Activated naive CD4-positive, alpha-beta T cell treated with anti-CD3 and anti-CD28 coated beads for 36 hours (primary cell): ENCODE results near the gene ADAM11. TPM values are rescaled to one million over a fixed set of nuclear protein-coding genes. Genes with fewer than 3 reads are reported as not detected.
"Not testable (repeated sequence)": the region's sequence is repeated elsewhere in the genome, so short reads cannot be mapped to it uniquely, and the experiment has no call there.

ENCODE experiments used
- CTCF ChIA-PET: fragments of 350-600 bp; sonication (Branson Sonifier 250); formaldehyde crosslinking; loops from one replicate; lab custom pipeline; 2021; ENCODE audit warnings: antibody characterized with exemption; lab: Charles Lee
- DNase-seq: peaks from one replicate; pipeline ENCODE4 v3.0.0-alpha.2; 2020
- H3K27ac Mint-ChIP-seq: one replicate; pipeline ENCODE4 v1.8.0; 2021; ENCODE audit warnings: mild to moderate bottlenecking, mixed read lengths
- H3K27me3 Mint-ChIP-seq: one replicate; pipeline ENCODE4 v1.8.0; 2021; ENCODE audit warnings: low read depth, mixed read lengths
- H3K36me3 Mint-ChIP-seq: one replicate; pipeline ENCODE4 v1.8.0; 2021; ENCODE audit warnings: low read depth, mixed read lengths
- H3K4me1 Mint-ChIP-seq: one replicate; pipeline ENCODE4 v1.8.0; 2021; ENCODE audit warnings: low read depth, mixed read lengths
- H3K4me3 Mint-ChIP-seq: one replicate; pipeline ENCODE4 v1.8.0; 2021; ENCODE audit warnings: mild to moderate bottlenecking, moderate library complexity, mixed read lengths
- H3K9me3 Mint-ChIP-seq: one replicate; pipeline ENCODE4 v1.8.0; 2021; ENCODE audit warnings: mixed read lengths
- intact Hi-C: fragments of 100-400 bp; cut with micrococcal nuclease; formaldehyde crosslinking; loops from one replicate; pipeline ENCODE4 v1.15.1; 2023
- total RNA-seq, 2 experiments: library from RNA; stranded (reverse); gene quantifications; one replicate each; pipeline ENCODE4 v1.2.3, GENCODE V29; 2021

ADAM11 gene
- total RNA-seq, 2 experiments from 2014 or later: 0.17 to 0.57 TPM

- intact Hi-C loops: no loop called here
- CTCF ChIA-PET: no interaction called here
- Mint-ChIP-seq H3K27ac (no peak overlapping the region), H3K4me1 (no peaks in the 10 kb centered on the region), H3K27me3 (peaks cover 2% of the 10 kb centered on the region), H3K9me3 (no peaks in the 10 kb centered on the region), H3K4me3 (no peak overlapping the region), H3K36me3 (peaks cover 16% of the 10 kb centered on the region)
- no peak for DNase-seq
These were observed 9.5 kb upstream of the ADAM11 start for GRCh38 chr17:44749076-44749979.

DNA sequence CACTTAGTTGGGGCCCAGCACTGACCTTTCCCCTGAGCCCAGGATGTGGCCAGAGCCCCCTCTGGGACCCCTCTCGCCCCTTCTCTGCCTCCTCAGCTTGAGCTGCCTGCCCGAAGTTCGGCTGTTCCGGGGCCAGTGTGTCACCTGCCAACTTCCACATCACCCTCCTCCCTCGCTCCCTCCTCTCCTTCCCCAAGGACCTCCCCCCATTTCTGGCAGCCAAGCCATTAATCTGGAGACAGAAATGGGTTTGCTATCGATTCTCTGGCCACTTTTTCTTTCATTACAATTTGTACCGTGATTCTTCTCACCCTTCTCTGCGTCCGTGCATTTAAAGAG is 8.8 kb upstream of the ADAM11 start:
- Mint-ChIP-seq H3K9me3 (no peaks in the 10 kb centered on the region), H3K27me3 (peaks cover 2% of the 10 kb centered on the region), H3K4me1 (no peaks in the 10 kb centered on the region), H3K36me3 (peaks cover 16% of the 10 kb centered on the region), H3K4me3 (no peak overlapping the region), H3K27ac (no peak overlapping the region)
- no peak for DNase-seq
- CTCF ChIA-PET: no interaction called here
- intact Hi-C loops: no loop called here

- H3K27ac Mint-ChIP-seq: no peak overlapping the region
- peaks cover 16% of the 10 kb centered on the region for H3K36me3 Mint-ChIP-seq
- DNase-seq: no peak
- peaks cover 2% of the 10 kb centered on the region for H3K27me3 Mint-ChIP-seq
- H3K4me1 Mint-ChIP-seq: no peaks in the 10 kb centered on the region
- H3K4me3 Mint-ChIP-seq: no peak overlapping the region
- H3K9me3 Mint-ChIP-seq: no peaks in the 10 kb centered on the region
- CTCF ChIA-PET: no interaction called here
- intact Hi-C loops: no loop called here
These were observed 7.5 kb upstream of the ADAM11 start for GRCh38 chr17:44751331-44751730.

DNA sequence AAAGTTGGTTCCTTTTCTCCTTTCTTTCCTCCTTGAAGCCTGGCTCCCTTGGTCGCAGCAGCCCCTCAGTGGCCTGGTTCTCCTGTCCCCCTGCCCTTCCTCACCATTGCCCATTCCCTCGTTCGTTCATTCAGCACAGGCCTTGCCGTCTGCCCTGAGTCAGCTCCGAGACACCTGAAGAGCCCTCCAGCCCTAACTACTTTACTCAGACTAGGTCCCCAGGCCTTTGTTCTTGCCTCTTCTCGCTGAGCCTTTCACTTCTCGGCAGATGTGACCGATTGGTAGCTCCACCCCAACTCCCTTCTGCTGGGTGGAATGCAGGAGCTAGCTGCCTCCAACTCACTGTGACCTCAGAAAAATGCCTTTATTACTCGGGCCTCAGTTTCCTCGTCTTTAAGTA is 7.0 kb upstream of the ADAM11 start:
- Mint-ChIP-seq H3K9me3 (no peaks in the 10 kb centered on the region), H3K4me3 (no peak overlapping the region), H3K4me1 (no peaks in the 10 kb centered on the region), H3K36me3 (peaks cover 16% of the 10 kb centered on the region), H3K27me3 (peaks cover 2% of the 10 kb centered on the region), H3K27ac (no peak overlapping the region)
- CTCF ChIA-PET: interaction anchor here (0.7 kb wide), 1 partner anchor 352 kb away, joined by 3 read pairs; no protein-coding TSS in a partner anchor
- intact Hi-C loops: no loop called here
- DNase-seq: no peak

DNA sequence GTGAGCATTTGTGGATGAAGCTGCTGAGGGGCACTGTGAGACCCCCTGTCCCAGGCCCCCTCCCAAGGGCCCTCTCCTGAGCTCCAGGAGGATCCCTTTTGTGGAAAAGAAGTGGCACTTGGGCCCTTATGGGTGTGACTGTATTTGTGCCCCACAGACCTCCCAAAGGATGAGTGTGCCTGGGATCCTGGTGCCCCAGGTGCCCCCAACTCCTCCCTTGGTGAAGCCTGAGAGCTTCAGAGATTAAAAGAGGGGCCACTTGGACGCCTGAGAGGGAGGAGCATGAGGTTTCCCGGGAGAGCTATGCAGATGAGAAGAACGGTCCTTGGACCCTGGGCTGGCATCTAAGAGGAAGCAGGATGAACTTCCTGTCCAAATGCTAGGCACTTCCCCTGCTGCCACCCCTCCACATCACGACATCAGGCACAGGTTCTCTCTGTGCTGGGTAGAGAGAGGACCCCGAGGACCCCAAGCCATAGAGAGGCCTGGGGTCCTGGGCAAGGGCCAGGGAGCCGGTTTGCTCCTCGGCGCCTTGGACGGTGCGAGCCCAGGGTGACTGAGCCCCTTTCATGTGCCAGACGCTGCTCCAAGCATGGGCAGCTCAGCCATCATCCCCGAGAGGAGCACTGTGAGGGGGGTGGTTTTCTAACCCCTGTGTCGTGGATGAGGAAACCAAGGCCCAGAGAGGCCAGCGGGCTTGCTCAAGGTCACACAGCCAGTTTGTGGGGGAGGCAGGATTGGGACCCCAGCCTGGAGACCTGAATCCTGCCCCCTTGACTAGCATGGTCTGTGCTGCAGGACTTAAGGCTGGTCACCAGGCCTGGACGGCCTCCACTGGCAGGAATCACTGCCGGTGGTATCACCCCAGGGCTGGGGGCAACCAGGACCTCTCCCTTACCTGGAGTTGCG is 5.6 kb upstream of the ADAM11 start:
- H3K4me3 Mint-ChIP-seq: no peak overlapping the region
- no peak for DNase-seq
- H3K36me3 Mint-ChIP-seq: peaks cover 15% of the 10 kb centered on the region
- no peaks in the 10 kb centered on the region for H3K9me3 Mint-ChIP-seq
- CTCF ChIA-PET: no interaction called here
- no peaks in the 10 kb centered on the region for H3K4me1 Mint-ChIP-seq
- H3K27me3 Mint-ChIP-seq: peaks cover 16% of the 10 kb centered on the region
- intact Hi-C loops: no loop called here
- H3K27ac Mint-ChIP-seq: no peak overlapping the region

GRCh38 chr17:44754276-44754675 is 4.5 kb upstream of the ADAM11 start:
- CTCF ChIA-PET: no interaction called here
- Mint-ChIP-seq H3K27ac (no peak overlapping the region), H3K27me3 (peaks cover 17% of the 10 kb centered on the region), H3K36me3 (peaks cover 15% of the 10 kb centered on the region), H3K4me1 (no peaks in the 10 kb centered on the region), H3K9me3 (no peaks in the 10 kb centered on the region), H3K4me3 (no peak overlapping the region)
- no peak for DNase-seq
- intact Hi-C loops: no loop called here

DNA sequence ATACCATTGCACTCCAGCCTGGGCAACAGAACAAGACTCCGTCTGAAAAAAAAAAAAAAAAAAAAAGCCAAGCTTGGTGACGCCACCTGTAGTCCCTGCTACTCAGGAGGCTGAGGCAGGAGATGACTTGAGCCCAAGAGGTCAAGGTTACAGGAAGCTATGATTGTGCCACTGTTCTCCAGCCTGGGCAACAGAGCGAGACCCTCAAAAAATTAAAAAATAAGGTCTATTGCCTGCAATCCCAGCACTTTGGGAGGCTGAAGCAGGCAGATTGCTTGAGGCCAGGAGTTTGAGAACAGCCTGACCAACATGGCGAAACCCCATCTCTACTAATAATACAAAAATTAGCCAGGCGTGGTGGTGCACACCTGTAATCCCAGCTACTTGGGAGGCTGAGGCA is 3.6 kb upstream of the ADAM11 start:
- H3K9me3 Mint-ChIP-seq, intact Hi-C loops, H3K4me1 Mint-ChIP-seq, H3K27ac Mint-ChIP-seq, H3K4me3 Mint-ChIP-seq, DNase-seq: not testable (repeated sequence)
- H3K36me3 Mint-ChIP-seq: peaks cover 13% of the 10 kb centered on the region
- H3K27me3 Mint-ChIP-seq: peaks cover 18% of the 10 kb centered on the region
- CTCF ChIA-PET: interaction anchor here (0.8 kb wide), 1 partner anchor 21 kb away, joined by 4 read pairs; no protein-coding TSS in a partner anchor

DNA sequence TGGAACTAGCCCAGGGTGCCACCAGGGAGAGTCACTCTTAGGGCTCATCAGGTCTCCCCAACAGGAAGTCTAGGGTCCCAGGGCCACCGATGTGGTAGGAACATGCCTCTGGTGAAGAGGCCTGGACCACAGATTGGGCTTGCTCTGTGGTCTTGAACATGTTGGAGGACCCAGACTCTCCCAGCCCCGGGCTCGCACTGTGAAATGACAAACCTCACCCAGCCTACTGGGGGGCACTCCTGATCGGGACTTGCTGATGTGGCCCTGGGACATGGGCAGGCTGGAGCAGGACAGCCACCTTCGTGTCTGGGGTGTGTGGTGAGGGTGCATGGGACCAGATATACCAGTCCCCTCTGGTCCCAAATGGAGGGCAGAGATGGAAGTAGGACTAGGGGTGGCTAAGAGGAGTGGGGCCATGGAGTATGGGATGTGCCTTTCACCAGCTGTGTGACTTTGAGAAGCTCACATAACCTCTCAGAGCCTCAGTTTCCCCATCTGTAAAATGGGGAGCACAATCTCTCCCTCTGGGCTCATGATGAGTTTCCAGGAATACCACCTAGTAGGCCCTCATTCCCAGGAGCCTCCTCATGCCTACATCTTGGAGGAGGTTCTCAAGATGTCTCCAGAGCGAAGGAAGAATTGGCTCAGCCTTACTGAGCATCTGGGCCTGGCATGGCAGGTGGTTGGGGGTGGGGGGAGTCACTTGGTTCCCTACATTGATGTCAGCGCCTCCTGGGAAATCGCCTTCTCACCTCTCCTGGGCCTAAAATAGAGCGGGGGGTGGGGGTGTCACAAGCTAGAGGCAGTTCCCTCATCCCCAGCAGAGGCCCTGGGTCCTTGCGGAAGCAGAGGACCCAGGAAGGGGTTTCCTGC is 1.5 kb upstream of the ADAM11 start:
- H3K4me3 Mint-ChIP-seq: no peak overlapping the region
- H3K27ac Mint-ChIP-seq: no peak overlapping the region
- peaks cover 30% of the 10 kb centered on the region for H3K27me3 Mint-ChIP-seq
- no peaks in the 10 kb centered on the region for H3K36me3 Mint-ChIP-seq
- no peaks in the 10 kb centered on the region for H3K4me1 Mint-ChIP-seq
- intact Hi-C loops: no loop called here
- no peak for DNase-seq
- CTCF ChIA-PET: no interaction called here
- H3K9me3 Mint-ChIP-seq: no peaks in the 10 kb centered on the region

DNA sequence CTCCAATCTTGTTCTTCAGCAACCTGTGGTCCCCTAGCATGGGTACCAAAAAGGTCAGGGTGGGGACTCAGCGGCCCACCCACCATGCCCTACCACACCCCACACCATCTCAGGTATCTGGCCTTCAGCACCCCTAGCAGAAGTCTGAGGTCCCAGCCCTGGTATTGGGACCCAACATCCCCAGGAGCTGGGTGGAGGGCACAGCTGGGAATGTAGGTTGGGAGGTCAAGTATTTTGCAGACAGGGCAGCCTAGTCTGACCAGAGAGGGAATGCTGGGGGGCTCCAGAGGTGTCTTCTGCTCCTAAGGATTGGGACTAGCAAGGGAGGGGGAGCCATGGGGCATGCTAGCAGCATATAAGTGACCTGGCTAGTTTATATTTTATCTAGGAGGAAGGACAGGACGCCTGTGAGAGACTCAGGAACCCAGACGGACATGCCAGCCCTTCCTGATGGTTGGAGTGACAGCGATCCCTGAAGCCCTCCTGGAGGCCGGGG is 822 bp upstream of the ADAM11 start:
- Mint-ChIP-seq H3K36me3 (no peaks in the 10 kb centered on the region), H3K4me3 (no peak overlapping the region), H3K4me1 (no peaks in the 10 kb centered on the region), H3K9me3 (no peaks in the 10 kb centered on the region), H3K27me3 (peaks cover 30% of the 10 kb centered on the region), H3K27ac (no peak overlapping the region)
- intact Hi-C loops: no loop called here
- DNase-seq: no peak
- CTCF ChIA-PET: no interaction called here

DNA sequence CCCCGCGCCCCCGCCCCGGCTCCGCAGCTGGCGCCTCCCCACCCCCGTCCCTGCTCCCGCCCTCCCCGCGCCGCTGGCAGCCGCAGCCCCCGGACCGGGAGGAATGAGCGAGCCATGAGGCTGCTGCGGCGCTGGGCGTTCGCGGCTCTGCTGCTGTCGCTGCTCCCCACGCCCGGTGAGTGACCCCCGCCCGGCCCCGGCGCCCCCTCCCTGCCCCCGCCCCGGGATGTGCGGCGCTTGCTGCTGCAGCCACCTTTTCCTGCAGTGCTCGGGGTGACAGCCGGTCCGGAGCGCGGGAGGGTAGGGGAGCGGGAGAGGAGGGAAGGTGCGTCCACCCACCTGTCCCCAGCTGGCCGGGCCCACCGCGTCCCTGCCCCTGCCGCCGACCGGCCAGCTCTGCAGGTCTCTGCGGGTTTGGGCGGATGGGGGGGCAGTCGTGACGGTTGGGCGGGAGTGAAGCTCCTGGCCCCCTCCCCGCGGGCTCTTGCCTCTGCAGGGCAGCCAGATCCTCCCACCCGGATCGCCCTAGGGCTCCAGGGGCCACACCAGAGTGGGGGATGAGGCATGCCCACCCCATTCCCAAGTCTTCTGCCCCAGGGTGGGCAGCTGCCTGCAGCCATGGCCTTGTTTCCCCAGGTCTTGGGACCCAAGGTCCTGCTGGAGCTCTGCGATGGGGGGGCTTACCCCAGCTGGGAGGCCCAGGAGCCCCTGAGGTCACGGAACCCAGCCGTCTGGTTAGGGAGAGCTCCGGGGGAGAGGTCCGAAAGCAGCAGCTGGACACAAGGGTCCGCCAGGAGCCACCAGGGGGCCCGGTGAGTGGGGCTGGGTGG is 513 bp downstream of the ADAM11 start:
- H3K4me3 Mint-ChIP-seq: no peak overlapping the region
- CTCF ChIA-PET: no interaction called here

DNA sequence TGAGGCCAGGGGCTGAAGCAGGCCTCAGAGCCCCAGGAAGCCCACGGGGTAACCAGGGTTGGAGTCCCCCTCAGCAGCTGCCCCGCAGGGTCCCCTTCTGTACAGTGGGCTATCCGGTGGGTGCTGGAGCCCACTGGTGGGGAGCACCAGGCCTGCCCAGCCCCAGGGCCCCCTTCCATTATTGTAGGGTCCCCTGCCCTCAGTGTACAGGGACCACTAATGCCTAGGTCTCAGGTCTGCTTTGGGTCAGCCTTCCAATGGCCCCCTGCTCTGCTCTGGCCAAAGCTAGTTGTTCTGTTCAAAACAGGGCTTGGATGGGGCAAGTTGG is 1.1 kb downstream of the ADAM11 start:
- peaks cover 28% of the 10 kb centered on the region for H3K27me3 Mint-ChIP-seq
- H3K4me1 Mint-ChIP-seq: no peaks in the 10 kb centered on the region
- H3K36me3 Mint-ChIP-seq: no peaks in the 10 kb centered on the region
- CTCF ChIA-PET: no interaction called here
- H3K4me3 Mint-ChIP-seq: no peak overlapping the region
- intact Hi-C loops: no loop called here
- H3K27ac Mint-ChIP-seq: no peak overlapping the region
- DNase-seq: no peak
- H3K9me3 Mint-ChIP-seq: no peaks in the 10 kb centered on the region

More for the DNA sequence above, 513 bp downstream of the ADAM11 start:
- H3K4me1 Mint-ChIP-seq: no peaks in the 10 kb centered on the region
- peaks cover 28% of the 10 kb centered on the region for H3K27me3 Mint-ChIP-seq
- H3K27ac Mint-ChIP-seq: no peak overlapping the region
- H3K9me3 Mint-ChIP-seq: no peaks in the 10 kb centered on the region
- intact Hi-C loops: no loop called here
- no peaks in the 10 kb centered on the region for H3K36me3 Mint-ChIP-seq
- no peak for DNase-seq
